ENCODE data around the gene AGAP3. TPM values are rescaled to one million over a fixed set of nuclear protein-coding genes. Genes with fewer than 3 reads are reported as not detected.
A peak's percentile ranks its signal among the peaks of the same experiment; 100 is the strongest.

The AGAP3 gene
- total RNA-seq, 1 donor from 2014 or later: 31.4 TPM

DNA sequence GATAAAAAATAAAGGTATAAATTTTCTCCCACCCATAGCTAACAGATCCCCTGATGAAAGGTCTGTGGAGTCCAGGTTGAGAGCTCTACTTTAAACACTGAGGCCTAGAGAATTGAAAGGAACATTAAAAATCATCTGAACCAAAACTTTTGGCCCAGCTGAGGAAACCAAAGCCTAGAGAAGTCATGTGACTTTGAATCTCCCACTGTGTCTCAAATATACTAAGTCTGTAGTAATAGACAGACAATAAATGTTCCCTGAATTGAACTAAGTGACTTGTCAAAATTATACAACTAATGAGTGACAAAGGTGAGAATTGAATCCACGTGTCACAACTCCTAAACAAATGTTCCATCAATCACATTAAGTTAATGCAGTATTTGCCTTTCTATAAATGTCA, 75.5 kb downstream of the AGAP3 start:
- no peak for DNase-seq

DNA sequence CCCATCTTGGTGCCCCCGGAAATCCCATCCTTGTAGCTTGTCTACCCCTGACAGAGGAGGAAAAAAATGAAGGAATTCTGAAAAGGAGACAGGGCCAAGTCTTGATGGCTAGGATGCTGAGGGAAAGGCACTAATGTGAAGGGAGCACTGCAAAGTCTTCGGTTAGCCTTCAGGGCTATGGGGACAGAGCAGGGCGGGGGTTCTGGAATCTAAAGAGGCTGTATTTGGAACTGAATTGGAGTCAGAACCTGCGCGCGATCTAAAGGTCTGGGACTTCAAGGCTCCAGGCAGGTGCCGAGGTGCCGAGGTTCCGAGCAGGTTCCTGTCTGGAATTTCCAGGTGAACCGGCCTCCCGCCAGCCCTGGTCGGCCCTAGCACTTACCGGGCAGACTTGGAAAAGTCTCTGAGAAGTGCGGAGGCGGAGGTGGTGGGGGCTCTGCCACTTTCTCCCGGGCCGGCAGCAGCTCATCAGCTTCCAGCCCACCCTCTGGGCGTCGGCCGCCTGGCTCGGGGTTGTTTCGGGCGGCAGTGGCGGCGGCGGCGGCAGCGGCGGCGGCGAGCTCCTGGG, 80.4 kb downstream of the AGAP3 start:
- no peak for DNase-seq

DNA sequence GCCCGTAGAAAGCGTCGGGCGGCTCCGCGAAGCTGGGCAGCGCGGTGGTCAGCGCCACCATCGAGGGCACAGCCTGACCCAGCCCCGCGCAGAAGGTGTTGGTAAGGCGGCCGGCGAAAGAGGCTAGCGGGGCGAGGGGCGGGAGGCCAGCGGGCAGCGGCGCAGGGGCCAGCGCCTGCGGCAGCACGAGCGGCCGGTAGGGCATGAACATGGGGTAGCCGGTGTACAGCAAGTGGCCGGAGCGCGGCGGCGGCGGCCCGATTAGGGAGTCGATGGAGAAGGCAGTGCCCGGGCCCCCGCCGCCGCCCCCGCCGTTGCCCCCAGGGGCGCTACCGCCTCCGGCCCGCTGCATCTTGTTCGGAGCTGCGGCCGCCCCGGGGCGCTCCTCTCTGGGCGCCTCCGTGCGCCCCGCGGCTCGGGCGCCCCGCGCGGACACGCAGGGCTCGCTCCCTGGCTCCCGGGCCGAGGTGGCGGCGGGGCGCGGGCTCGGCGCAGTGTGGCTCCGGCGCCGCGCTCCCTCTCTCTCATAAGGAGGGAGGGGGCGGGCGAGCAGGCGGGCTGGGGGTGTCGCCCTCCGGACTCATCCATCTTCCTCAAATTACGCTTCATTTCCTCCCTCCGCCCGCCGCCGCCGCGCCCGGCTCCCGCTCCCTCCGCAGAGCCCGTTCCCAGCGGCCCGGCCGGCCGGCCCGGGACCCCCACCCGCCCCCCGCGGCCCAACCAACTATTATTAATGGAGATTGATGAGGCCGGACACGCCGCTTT, 81.1 kb downstream of the AGAP3 start, which contains the start of gene GBX1:
TSS of gene GBX1 (minus strand) at position 498 of the 765 bp plus-strand sequence. CDS start at position 352, 146 bp downstream.
- DNase-seq: peak; percentile 67

DNA sequence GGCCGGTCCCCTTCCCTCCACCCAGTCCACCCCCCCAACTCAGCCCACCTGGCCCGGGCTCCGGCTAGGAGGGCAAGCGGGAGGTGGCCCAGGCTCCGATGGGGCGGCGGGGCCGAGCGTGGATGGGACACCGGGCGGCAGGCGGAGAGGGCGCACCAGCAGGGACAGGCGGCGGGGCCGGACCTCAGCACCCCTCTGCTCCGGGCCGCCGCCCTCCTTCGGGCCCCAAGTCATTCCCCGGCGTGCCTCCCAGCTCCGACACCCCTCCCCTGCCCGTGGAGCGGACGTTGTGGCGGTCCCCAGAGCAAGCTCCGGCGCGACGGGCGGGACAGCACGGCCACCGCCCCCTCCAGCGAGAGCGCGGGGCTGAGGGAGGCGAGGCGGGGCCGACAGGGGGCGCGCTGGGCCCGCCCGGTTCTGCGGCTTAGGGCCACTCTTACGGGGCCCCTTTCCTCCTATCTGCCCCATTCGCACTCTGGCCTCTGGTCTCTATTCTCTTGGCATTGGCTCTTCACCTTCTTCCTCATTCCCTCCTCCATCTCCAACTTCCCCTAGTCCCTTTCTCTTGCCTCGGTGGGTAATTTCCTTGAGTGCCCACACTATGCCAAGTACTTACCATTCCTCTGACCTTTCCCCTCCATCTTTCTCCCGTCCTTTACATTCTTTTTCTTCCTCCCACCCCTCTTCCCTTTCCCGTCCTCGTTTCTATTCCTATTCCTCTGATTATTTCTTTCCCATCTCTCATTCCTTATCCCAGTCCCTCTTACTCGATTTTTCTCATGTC, 81.9 kb downstream of the AGAP3 start:
- peak; percentile 47 for DNase-seq

DNA sequence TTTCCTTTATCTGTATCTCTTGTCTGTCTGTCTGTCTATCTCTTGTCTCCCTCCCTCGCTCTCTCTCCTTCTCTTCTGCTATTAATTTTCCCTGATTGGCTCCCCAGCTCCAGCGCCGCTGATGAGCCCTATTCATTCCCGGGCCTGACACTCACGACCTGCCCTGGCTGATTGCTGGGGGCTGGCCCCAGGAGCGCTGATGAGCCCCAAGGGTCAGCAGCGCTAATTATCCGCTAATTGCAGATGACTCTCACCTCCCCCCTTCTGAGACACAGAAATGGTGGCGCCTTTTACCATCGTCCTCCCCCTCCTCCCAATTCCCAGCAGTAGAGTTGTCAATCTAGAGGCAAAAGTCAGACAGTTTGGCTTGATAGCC, 82.5 kb downstream of the AGAP3 start:
- no peak for DNase-seq

DNA sequence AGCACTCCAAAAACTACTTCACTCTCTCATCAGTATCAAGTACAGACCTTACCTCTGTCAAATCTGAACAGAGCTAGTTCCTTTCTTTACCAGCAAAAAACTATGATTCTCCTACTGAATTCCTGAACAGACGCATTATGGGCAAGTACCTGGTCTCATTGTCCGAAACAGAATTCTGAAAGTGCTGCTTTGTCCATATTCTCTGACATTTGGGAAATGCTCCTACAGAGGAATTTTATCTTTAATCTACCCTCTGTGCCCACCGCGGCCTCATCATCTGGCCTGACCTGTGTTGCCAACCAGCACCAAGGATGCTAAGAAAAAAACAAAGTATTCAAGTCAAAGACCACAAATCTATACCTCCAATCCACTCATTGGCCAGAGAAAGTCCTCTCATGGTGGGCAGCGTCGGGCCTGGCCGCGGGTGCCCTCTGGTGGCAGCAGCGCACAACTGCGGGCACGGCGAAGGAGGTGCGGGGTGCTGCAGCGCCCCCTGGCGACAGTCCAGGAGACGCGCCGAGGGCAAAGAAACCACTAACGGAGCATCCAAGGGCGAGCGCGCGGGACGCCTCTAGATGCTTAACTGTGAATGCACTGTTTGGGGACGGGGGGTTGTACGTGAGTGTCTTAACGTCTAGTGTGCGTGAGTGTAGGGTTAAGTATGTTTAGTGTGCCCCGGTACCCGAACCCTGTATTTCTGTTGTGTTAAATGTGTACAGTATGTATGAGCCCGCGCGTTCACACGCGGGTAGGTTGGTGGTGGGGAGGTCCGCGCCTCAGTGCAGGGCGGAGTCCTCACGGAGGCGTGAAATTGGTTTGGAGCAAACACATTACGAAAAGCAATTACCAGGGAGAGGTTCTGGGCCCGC, 86.2 kb downstream of the AGAP3 start:
- peak; percentile 90 for DNase-seq

DNA sequence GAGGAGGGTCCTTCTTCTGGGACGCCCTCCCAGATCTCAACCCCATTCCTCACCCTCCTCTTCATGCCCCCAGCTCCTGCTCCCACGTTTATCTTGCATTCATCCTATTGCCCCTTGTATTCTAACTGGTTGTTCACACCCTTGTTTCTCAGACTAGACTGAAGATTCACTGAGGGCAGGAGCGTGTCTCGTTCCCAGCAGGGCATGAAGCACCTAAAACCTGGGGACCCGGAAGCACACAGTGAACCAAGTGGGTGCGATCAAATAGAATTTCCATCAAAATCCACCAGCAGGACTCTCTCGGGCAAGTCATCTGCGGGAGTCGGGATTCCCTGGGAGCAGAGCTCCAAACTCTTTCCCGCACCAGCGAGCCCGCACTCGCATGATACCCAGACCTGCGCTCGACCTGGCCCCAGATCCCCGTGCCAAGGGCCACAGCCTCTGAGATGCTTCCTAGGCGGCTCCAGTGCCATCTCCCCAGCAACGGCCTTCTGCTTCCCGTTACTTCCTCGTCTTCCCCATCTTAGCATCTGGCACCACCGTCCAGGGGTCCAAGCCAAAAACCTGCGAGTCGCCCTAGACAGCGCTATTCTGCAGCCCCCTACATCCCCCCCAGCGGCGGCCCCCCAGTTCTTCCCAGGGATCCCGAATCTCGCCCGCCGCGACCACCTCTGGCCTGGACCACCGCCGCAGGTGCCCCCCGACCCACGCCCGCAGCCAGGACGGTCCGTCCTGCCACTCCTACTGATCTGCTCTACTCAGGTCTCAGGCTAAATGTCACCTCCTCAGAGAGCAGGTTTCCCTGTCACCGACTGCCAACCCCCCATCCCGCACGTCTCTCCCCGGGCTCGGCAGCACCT, 87.3 kb downstream of the AGAP3 start:
- DNase-seq: no peak

DNA sequence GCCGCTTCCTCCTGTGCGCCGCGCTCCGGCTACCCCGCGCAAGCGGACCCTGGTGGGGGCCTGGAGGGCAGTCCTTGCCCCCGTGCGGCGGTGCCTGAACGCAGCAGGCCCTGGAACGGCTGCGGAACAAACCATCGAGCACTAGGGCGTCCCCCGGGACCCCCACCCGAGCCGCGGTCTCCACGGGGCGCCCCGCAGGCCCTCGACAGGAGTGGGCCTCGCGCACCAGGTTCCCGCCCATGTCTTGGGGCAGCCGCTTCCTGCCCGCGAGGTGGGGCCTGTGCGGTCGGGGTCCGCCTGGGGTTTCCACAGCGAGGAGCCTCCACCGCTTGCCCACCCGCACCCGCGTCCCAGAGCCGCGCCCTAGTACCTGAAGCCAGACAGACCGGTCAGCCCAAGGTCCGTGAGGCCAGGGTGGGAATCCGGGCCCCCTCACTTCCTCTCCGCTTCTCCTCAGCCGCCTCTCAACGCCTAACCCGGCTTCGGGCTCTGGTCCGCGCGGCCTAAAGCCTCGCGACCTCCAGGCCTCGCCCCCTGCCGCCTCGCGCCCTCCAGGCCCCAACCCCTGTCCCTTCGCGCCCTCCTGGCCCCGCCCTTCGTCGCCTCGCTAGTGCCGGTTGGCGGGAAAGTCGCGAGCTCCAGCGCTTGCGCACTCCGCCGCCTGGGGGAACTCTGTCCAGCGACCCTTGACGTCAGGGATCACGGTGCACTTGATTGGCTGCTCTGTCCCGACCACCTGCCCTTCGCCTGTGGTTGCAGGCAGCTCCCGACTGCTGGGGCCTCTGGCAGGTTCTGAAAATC, 88.2 kb downstream of the AGAP3 start:
- DNase-seq: peak; percentile 70

DNA sequence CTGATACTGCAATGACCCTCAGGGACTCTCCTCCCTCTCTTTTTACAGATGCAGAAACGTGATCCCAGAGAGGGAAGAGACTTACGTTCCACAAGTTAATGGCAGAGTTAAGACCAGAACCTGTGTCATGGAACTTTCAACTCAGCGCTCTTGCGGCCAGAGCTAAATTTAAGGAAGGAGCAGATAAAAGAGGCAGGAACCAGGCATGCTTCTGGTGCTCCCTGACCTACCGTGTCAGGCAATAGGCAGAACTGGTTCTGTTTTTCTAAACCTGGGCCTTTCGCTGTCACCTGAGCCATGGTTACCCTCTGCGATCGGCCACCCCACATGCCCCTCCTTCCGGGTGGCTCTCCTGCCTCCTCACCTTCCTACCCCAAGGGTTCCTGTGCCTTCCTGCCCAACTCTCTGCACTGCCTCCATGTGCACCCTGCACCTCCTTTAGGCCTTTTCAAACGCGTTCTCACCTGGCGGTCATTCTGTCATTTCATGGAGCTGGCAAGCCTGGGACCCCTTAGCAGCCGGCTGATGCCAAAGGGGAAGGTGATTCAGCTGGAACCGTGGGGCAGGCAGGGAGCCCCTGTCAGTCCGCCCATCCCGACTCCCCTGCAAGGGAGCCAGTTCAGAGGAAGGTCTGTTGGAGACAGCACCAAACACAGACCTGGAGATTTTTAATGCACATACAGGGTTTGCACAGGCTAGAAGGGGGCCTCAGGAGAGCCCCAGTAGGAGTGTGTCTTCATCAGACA, 88.9 kb downstream of the AGAP3 start:
- DNase-seq: no peak

DNA sequence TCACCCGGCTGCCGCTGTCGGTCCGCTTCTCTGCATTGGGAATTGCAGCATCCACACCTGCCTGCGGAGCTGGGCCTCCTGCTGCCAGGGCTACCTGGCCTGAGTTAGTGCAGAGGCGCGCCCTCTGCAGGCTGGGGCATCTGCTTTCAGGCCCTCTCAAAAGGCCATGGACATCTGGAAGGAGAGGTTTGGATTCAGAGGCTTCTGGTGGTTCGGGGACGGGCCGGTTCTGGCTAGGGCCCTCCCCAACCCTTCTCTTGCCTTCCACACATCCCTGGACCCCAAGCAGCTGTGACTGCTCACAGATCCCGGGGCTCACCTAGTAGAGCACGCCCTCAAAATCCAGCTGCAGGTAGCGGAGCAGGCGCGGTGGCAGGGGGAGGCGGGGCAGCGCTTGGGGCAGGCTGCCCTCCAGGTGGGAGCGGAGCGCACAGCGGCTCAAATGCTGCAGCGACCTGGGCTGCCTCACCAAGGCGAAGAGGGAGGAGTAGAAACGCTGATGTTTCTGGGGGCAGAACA, 89.6 kb downstream of the AGAP3 start:
- no peak for DNase-seq

DNA sequence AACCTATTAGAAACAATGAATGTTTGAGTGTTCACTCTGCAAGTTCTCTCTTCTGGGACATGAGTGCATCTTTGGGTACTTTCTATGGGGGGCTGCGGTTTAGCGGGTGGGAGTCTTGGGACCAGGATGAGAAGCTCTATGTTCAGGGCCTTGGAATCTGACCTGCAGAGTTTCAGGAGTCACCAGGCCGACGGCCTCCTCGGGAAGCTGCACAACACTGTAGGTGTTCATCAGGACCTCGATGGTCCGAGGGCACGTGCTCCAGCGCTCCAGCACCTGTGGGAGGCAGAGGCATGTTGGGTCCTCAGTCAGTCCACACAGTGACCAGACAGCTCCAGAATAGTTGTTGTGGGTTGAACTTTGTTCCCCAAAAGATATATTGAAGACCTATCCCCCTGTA, 90.1 kb downstream of the AGAP3 start:
- no peak for DNase-seq

DNA sequence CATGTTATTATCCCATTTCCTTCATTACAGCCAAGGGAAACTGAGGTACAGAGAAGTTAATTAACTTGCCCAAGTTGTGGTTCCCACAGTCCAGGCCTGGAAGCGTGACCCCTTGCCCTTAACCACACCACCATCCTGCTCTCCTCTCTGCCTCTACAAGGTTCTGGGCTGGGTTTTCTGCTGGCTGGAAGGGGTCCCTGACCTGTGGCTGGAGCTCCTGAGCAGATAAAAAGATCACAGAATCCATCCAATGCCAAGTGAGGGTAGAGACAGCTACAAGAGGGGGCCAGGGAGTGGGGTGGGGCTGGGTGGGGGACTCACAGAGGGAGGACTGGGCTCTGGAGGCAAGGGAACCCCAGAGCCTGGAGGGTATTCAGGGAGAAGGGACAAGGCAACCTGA, 91.0 kb downstream of the AGAP3 start:
- DNase-seq: no peak

DNA sequence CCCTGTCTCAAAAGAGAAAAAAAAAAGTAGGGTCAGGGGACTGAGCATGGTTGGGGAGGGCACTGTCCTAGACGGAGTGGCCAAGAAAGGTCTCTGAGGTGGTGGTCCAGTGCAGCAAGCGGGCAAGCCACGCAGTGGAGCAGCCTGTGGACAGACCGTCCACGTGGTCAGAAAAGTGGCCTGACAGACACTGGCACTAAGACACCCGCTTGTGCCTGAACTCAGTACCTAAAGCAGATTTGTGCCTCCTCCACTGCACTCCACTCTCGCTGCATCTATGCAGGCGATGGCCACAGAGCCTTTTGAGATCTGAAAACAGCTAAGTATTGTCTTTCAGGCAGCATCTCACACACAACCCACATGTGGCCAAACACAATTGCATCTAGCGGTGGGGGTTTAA, 92.0 kb downstream of the AGAP3 start:
- DNase-seq: no peak

DNA sequence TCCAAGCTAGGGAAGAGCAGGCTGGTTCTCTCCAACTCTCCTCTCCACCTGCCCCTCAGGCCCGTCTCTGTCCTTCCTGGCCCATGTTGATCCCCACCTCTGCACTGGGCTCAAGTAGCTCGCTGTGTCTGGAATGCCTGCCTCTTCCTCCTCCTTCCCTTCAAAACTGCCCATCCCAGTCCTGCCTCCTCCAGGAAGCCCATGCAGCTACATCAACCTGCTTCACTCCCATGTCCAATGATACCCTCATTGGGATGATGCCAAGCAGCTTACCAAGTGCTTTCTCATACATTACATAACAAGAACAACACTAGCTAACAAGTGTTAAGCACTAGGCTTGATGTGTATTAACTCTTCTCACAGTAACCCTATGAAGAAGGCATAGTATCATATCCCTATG, 92.6 kb downstream of the AGAP3 start:
- DNase-seq: no peak

DNA sequence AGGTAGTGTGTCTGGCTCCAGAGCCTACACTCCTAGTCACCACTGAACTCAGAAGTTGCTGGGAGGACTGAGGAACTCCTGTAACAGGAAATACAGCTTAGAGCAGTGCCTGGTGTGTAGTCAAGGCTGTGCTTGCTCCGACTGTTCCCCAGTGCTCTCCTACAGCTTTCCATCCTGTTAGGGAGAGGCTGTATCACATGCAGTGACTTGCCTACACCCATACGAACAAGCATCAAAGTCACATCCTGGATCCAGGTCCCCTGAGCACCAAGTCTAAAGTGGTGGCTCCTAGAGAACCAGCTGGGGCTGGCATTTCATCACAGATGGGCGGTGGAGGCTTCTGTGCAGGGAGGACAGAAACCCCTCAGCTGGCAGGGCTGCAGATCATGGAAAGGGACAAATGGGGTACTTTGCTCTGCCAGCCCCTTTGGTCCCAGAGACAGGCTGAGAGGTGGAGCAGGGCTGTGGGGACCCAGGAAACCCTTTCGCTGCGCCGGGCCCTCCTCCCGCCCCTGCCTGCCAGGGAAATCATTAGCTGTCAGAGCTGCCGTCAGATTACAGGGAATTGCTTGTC, 93.1 kb downstream of the AGAP3 start:
- DNase-seq: no peak

DNA sequence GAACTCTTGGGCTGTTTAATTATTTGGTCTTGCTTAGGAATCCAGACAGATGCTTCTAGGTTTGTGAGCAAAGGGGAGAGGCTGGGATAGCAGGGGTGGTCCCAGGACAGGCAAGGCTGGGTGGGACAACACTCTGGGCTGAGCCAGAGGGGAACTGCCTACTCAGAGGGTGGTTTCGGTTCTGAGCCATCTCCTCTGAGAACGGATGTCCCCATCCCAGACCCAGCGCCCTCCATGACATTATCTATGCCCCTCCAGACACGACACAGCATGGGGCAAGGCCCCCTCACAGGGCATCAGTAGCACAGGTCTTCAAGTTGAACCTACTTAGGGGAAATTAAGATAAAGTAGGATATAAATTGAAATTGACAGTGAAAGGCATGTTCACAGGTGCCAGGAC, 93.7 kb downstream of the AGAP3 start:
- no peak for DNase-seq

DNA sequence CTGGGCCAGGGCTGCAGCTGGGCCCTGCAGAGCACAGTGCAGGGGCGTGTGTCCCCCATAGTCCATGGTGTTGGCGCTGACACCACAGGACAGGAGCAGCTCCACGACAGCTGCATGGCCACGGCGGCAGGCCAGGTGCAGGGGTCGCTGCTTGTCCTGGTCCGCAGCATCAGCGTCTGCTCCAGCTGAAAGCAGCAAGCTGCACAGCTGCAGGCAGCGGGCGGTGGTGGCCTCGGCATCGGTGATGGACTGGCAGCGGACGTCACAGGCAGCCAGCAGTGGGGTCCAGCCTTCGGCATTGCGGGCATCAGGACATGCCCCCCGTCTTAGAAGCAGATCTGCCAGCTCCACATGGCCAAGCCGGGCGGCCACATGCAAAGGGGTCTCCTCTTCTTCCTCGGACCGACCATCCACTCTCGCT, 94.7 kb downstream of the AGAP3 start:
- peak; percentile 78 for DNase-seq

DNA sequence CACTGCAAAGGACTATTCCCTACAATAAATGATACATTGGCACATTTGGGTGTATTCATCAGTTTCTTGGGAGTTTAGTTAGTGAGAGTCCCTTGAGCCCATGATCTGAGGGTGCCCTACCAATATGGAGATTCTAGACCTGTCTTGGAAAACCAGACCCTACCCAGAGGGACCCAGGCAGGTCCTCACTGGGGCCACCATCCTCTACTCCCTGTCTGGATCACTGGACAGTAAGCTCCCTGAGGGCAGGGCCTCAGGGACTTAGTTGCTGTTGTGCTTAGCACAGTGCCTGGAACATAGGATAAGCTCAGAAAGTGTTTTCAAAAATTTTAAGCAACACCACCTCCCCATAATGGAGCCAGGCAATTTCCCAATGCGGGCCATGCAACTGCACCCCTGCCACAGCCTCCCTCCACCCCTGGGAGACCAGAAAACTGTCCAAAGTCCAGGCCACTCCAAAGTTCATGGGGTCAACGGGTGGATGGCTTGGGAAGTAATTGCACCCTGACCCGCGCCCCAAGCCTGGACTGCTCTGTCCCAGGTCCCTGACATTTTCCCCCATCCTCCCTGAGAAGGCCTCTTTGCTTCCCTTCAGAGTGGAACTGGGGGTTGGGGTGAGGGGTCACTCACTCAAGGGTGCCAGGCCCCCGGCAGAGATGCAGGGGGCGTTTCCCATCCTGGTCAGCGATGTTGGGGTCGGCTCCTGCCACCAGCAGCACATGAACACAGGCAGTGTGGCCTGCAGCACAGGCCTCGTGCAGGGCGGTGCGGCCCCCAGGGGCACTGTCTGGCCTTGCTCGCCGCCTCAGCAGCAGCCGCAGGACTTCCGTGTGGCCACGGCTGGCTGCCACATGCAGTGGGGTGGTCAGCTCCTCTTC, 99.7 kb downstream of the AGAP3 start:
- no peak for DNase-seq
